OCI-LY7 (cell line): Measurements from ENCODE around the gene PLCL2.

Source experiments
- CTCF ChIP-seq: fragments of 200-600 bp; sonication (generic); conservative IDR thresholded peaks from 2 replicates; pipeline ENCODE4 v1.5.1; 2014; ENCODE audit warnings: mild to moderate bottlenecking, antibody characterized with exemption, low read length, moderate library complexity, mixed read lengths
- EZH2phosphoT487 ChIP-seq: fragments of 200-600 bp; sonication (generic); IDR thresholded peaks from 2 replicates; pipeline ENCODE4 v1.6.1; 2018; ENCODE audit warnings: low read depth, borderline replicate concordance, mild to moderate bottlenecking, mixed run types, antibody characterized with exemption, low read length, moderate library complexity, mixed read lengths

DNA sequence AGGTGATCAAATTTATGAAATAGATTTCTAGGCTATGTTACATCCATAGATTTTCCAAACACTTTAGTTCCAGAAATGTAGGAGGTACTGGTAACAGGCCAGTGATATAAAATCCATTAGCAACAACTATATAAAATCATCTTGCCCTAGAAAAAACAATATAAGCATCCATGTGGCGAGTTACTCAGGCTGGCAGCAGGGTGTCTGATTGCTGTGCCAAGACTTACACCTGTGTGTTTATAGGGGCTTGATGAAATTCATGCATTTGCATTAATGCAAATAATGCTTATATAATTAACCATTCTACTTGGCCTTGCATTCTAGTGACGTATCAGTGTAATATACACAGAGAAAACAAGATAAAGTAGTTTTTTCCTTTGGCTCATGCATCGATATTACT lies 153.4 kb downstream of the PLCL2 start:
- TF ChIP-seq CTCF (no peak), EZH2phosphoT487 (no peak)
